GM12878 (cell line): ENCODE data around the gene ADGRD1. TPM values are rescaled to one million over a fixed set of nuclear protein-coding genes. Genes with fewer than 3 reads are reported as not detected.
A peak's percentile ranks its signal among the peaks of the same experiment; 100 is the strongest.

ENCODE experiments used
- ATAC-seq: fragments of 200-7000 bp; cut with Tn5 transposase; 3 replicates; pipeline ENCODE4 v1.9.1; 2020; ENCODE audit warnings: mild to moderate bottlenecking, moderate library complexity
- BruUV-seq: library from RNA; stranded (reverse); fragments of 400-500 nt; replicated peaks from 2 replicates; lab custom pipeline; 2021; lab: Mats Ljungman, UMichigan
- CTCF ChIA-PET: fragments of 300-600 bp; sonication (Branson Sonifier 250); formaldehyde crosslinking; extraction: SDS; loops from one replicate; lab custom pipeline; 2021; ENCODE audit warnings: inconsistent platforms; lab: Yijun Ruan, JAX
- POLR2A ChIA-PET: fragments of 350-600 bp; formaldehyde crosslinking; extraction: SDS; loops from one replicate; lab custom pipeline; 2021; ENCODE audit warnings: inconsistent platforms; lab: Charles Lee
- RAD21 ChIA-PET: fragments of 300-600 bp; sonication (Branson Sonifier 250); formaldehyde crosslinking; loops from one replicate; lab custom pipeline; 2023; ENCODE audit warnings: antibody characterized with exemption; ENCODE audit not compliant: unreplicated experiment; lab: Charles Lee
- SMC1A ChIA-PET: fragments of 300-600 bp; sonication (Branson Sonifier 250); formaldehyde crosslinking; loops from one replicate; lab custom pipeline; 2023; ENCODE audit not compliant: unreplicated experiment, uncharacterized antibody; lab: Charles Lee
- DNase-seq: peaks from one replicate; pipeline ENCODE4 v3.0.0-alpha.2; 2011; ENCODE audit warnings: low read depth, low spot score
- FAIRE-seq: peaks from 3 replicates; lab custom pipeline; 2011; peaks lifted over from hg19 to GRCh38; lab: Jason Lieb, UNC
- H2AFZ ChIP-seq: 2 replicates; pipeline ENCODE4 v1.6.0; 2011; ENCODE audit warnings: low read depth, low read length, control low read depth; ENCODE audit not compliant: control insufficient read depth
- H3K27ac ChIP-seq: 2 replicates; pipeline ENCODE4 v1.5.1; 2011; ENCODE audit warnings: control low read depth; ENCODE audit not compliant: control insufficient read depth, insufficient read depth
- H3K27me3 ChIP-seq, 2 experiments: replicated peaks in 1 of 2; 2 replicates each; pipeline versions ENCODE4 v1.6.0 to v1.6.1; 2011; ENCODE audit warnings: low read length in 1 of 2; ENCODE audit not compliant: control insufficient read depth in 2 of 2, insufficient read depth in 2 of 2
- H3K36me3 ChIP-seq, 2 experiments: 2 replicates each; pipeline ENCODE4 v1.5.1; 2011; ENCODE audit warnings: low read length in 1 of 2; ENCODE audit not compliant: control insufficient read depth in 2 of 2, insufficient read depth in 2 of 2
- H3K4me1 ChIP-seq: 2 replicates; pipeline ENCODE4 v1.6.1; 2011; ENCODE audit warnings: mild to moderate bottlenecking, low read length, moderate library complexity, mixed read lengths; ENCODE audit not compliant: control insufficient read depth, insufficient read depth
- H3K4me2 ChIP-seq: 2 replicates; pipeline ENCODE4 v1.6.0; 2011; ENCODE audit warnings: control low read depth; ENCODE audit not compliant: control insufficient read depth, insufficient read depth
- H3K4me3 ChIP-seq: fragments of 200-600 bp; sonication (generic); 2 replicates; pipeline ENCODE4 v1.5.1; 2016
- H3K79me2 ChIP-seq: 2 replicates; pipeline ENCODE4 v1.6.0; 2011; ENCODE audit warnings: low read length; ENCODE audit not compliant: control insufficient read depth, insufficient read depth
- H3K9ac ChIP-seq: 2 replicates; pipeline ENCODE4 v1.8.0; 2011; ENCODE audit warnings: low read length, control low read depth, mixed read lengths; ENCODE audit not compliant: control insufficient read depth, insufficient read depth
- H3K9me3 ChIP-seq: replicated peaks from 3 replicates; pipeline ENCODE4 v1.5.1; 2011; ENCODE audit warnings: mild to moderate bottlenecking, low read length; ENCODE audit not compliant: control insufficient read depth, insufficient read depth
- H4K20me1 ChIP-seq: 2 replicates; pipeline ENCODE4 v1.6.0; 2011; ENCODE audit not compliant: control insufficient read depth, insufficient read depth
- FOXM1 ChIP-seq: IDR thresholded peaks from 2 replicates; pipeline ENCODE4 v1.6.1; 2012; ENCODE audit warnings: low read depth, mild to moderate bottlenecking, inconsistent platforms, low read length, moderate library complexity
- HDGF ChIP-seq: fragments of 450-650 bp; IDR thresholded peaks from 2 replicates; pipeline ENCODE4 v1.6.1; 2016; ENCODE audit warnings: antibody characterized with exemption
- HSF1 ChIP-seq: fragments of 150-350 bp; IDR thresholded peaks from 2 replicates; pipeline ENCODE4 v1.6.1; 2014; ENCODE audit warnings: mild to moderate bottlenecking, low read depth, low read length
- IKZF1 ChIP-seq: fragments of 450-650 bp; conservative IDR thresholded peaks from 2 replicates; pipeline ENCODE4 v1.6.1; 2017; ENCODE audit warnings: antibody characterized with exemption, mild to moderate bottlenecking
- RUNX3 ChIP-seq: IDR thresholded peaks from 2 replicates; pipeline ENCODE4 v1.6.1; 2012; ENCODE audit warnings: low read length, inconsistent platforms
- SPI1 ChIP-seq: IDR thresholded peaks from 2 replicates; pipeline ENCODE4 v1.6.1; 2011; ENCODE audit warnings: low read depth, mild to moderate bottlenecking, low read length, moderate library complexity, borderline replicate concordance; ENCODE audit not compliant: insufficient read depth
- SUPT20H ChIP-seq: IDR thresholded peaks from 2 replicates; pipeline ENCODE4 v1.6.1; 2011; ENCODE audit warnings: low read depth, mild to moderate bottlenecking, low read length, moderate library complexity, borderline replicate concordance; ENCODE audit not compliant: control insufficient read depth
- WGBS: methylation state at CpG from one replicate; pipeline ENCODE4 v1.1.6; 2016; ENCODE audit warnings: low lambda C conversion rate; ENCODE audit not compliant: insufficient replicate concordance, insufficient coverage; ENCODE audit errors: missing lambda C conversion rate; 5-methylcytosine and 5-hydroxymethylcytosine counted together
- in situ Hi-C: fragments of 300-500 bp; cut with MboI; formaldehyde crosslinking; loops from 9 replicates; pipeline ENCODE4 v1.14.3; 2018; ENCODE audit warnings: mixed read lengths
- intact Hi-C: fragments of 100-400 bp; cut with micrococcal nuclease; formaldehyde crosslinking; loops from one replicate; pipeline ENCODE4 v1.14.2; 2022; ENCODE audit not compliant: unreplicated experiment
- polyA plus RNA-seq, 11 experiments: library from polyadenylated mRNA; depleted of rRNA in 4 of 11; unstranded in 6 of 11; stranded (reverse) in 5 of 11; fragments of >200 nt; fragmentation: Nextera tagmentation in 4 of 11; fragmentation: Illumina TruSeq in 1 of 11; extraction: Ambion mirVana in 4 of 11; extraction: Trizol in 1 of 11; gene quantifications; 1 replicate in 1 of 11; 2 replicates in 10 of 11; pipeline versions ENCODE4 v1.2.1 to v1.2.3, GENCODE V29; 2011 to 2016; ENCODE audit warnings: inconsistent platforms in 2 of 11, missing spikeins in 2 of 11, low read depth in 1 of 11
- total RNA-seq, 4 experiments: library from RNA; depleted of rRNA in 3 of 4; stranded (reverse); fragments of >200 nt in 3 of 4; fragmentation: Illumina TruSeq in 1 of 4; extraction: Trizol in 1 of 4; gene quantifications; 2 replicates each; pipeline versions ENCODE4 v1.2.1 to v1.2.3, GENCODE V29; 2013 to 2021
- TF ChIP-seq, protein P1 (sequence below): fragments of 450-650 bp; IDR thresholded peaks from 2 replicates; pipeline ENCODE4 v1.6.1; 2017; ENCODE audit warnings: mild to moderate bottlenecking, moderate library complexity
- TF ChIP-seq, protein P2 (sequence below): fragments of 450-650 bp; IDR thresholded peaks from 2 replicates; pipeline ENCODE4 v1.6.1; 2018; ENCODE audit warnings: borderline replicate concordance, mild to moderate bottlenecking; ENCODE audit not compliant: partially characterized antibody
- TF ChIP-seq, protein P3 (sequence below): fragments of 450-650 bp; IDR thresholded peaks from 2 replicates; pipeline ENCODE4 v1.6.1; 2016; ENCODE audit warnings: mild to moderate bottlenecking

The ADGRD1 gene
- total and polyA plus RNA-seq, 10 of the 15 experiments (the other 5 are each of a cell fraction or from before 2014, with no cell fraction given) = 0.15 to 12.7 (median 1.2) TPM

GRCh38 chr12:130953771-130954543 is at the start of gene ADGRD1 (continued):
- TF ChIP-seq, protein P1, sequence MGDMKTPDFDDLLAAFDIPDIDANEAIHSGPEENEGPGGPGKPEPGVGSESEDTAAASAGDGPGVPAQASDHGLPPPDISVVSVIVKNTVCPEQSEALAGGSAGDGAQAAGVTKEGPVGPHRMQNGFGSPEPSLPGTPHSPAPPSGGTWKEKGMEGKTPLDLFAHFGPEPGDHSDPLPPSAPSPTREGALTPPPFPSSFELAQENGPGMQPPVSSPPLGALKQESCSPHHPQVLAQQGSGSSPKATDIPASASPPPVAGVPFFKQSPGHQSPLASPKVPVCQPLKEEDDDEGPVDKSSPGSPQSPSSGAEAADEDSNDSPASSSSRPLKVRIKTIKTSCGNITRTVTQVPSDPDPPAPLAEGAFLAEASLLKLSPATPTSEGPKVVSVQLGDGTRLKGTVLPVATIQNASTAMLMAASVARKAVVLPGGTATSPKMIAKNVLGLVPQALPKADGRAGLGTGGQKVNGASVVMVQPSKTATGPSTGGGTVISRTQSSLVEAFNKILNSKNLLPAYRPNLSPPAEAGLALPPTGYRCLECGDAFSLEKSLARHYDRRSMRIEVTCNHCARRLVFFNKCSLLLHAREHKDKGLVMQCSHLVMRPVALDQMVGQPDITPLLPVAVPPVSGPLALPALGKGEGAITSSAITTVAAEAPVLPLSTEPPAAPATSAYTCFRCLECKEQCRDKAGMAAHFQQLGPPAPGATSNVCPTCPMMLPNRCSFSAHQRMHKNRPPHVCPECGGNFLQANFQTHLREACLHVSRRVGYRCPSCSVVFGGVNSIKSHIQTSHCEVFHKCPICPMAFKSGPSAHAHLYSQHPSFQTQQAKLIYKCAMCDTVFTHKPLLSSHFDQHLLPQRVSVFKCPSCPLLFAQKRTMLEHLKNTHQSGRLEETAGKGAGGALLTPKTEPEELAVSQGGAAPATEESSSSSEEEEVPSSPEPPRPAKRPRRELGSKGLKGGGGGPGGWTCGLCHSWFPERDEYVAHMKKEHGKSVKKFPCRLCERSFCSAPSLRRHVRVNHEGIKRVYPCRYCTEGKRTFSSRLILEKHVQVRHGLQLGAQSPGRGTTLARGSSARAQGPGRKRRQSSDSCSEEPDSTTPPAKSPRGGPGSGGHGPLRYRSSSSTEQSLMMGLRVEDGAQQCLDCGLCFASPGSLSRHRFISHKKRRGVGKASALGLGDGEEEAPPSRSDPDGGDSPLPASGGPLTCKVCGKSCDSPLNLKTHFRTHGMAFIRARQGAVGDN = peak; percentile 88
- TF ChIP-seq IKZF1 (peak; percentile 76), SPI1 (peak; percentile 69; the same call in 1 of the 2 replicates)

DNA sequence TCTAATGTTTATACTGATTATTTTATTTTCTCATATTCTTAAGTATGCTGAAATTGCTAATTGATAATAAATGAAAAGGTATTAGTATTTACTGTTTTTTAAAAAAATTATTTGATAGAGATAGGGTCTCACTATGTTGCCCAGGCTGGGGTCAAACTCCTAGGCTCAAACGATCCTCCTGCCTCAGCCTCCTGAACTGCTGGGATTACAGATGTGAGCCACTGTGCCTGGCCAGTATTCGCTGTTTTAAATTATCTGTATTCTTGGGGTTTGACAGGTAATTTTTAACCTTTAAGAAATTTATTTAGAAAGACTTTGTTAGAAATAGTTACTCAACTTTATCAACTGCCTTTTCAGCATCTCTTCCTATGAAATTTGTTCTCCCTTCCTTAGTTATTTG is 49.6 kb upstream of the ADGRD1 start:
- POLR2A ChIA-PET = no interaction called here
- WGBS = 47% methylated on average over 2 of the region's 2 CpGs
- Histone ChIP-seq H3K9ac (no peak overlapping the region), H2AFZ (no peak overlapping the region), H3K4me3 (no peak overlapping the region), H3K27me3 (no peaks in the 10 kb centered on the region), H3K27ac (no peak overlapping the region), H3K36me3 (no peaks in the 10 kb centered on the region), H3K9me3 (no peaks in the 10 kb centered on the region; the same call in 2 of the 3 replicates), H3K79me2 (no peaks in the 10 kb centered on the region), H4K20me1 (no peaks in the 10 kb centered on the region), H3K4me1 (no peaks in the 10 kb centered on the region), H3K4me2 (no peak overlapping the region)
- SMC1A ChIA-PET = no interaction called here
- DNase-seq (no peak), ATAC-seq (no peak), FAIRE-seq (no peak)
- RAD21 ChIA-PET = no interaction called here
- CTCF ChIA-PET = no interaction called here
- BruUV-seq = no TSS peak
- intact Hi-C loops = no loop called here
- in situ Hi-C loops = no loop called here
- TF ChIP-seq FOXM1 (no peak), HSF1 (no peak), RUNX3 (no peak), HDGF (no peak), SUPT20H (no peak)
- TF ChIP-seq, protein P2, sequence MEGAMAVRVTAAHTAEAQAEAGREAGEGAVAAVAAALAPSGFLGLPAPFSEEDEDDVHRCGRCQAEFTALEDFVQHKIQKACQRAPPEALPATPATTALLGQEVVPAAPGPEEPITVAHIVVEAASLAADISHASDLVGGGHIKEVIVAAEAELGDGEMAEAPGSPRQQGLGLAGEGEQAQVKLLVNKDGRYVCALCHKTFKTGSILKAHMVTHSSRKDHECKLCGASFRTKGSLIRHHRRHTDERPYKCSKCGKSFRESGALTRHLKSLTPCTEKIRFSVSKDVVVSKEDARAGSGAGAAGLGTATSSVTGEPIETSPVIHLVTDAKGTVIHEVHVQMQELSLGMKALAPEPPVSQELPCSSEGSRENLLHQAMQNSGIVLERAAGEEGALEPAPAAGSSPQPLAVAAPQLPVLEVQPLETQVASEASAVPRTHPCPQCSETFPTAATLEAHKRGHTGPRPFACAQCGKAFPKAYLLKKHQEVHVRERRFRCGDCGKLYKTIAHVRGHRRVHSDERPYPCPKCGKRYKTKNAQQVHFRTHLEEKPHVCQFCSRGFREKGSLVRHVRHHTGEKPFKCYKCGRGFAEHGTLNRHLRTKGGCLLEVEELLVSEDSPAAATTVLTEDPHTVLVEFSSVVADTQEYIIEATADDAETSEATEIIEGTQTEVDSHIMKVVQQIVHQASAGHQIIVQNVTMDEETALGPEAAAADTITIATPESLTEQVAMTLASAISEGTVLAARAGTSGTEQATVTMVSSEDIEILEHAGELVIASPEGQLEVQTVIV = no peak
- TF ChIP-seq, protein P3, sequence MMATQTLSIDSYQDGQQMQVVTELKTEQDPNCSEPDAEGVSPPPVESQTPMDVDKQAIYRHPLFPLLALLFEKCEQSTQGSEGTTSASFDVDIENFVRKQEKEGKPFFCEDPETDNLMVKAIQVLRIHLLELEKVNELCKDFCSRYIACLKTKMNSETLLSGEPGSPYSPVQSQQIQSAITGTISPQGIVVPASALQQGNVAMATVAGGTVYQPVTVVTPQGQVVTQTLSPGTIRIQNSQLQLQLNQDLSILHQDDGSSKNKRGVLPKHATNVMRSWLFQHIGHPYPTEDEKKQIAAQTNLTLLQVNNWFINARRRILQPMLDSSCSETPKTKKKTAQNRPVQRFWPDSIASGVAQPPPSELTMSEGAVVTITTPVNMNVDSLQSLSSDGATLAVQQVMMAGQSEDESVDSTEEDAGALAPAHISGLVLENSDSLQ = no peak
